Stimulated activated CD4-positive, alpha-beta T cell treated with anti-CD3 and anti-CD28 coated beads, Interleukin-15, amount 100 ng/mL, for 24 hours (primary cell): ENCODE data around the gene EIF3D.

ENCODE experiments used
- DNase-seq: peaks from one replicate; pipeline ENCODE4 v3.0.0-alpha.2; 2020

EIF3D gene, protein sequence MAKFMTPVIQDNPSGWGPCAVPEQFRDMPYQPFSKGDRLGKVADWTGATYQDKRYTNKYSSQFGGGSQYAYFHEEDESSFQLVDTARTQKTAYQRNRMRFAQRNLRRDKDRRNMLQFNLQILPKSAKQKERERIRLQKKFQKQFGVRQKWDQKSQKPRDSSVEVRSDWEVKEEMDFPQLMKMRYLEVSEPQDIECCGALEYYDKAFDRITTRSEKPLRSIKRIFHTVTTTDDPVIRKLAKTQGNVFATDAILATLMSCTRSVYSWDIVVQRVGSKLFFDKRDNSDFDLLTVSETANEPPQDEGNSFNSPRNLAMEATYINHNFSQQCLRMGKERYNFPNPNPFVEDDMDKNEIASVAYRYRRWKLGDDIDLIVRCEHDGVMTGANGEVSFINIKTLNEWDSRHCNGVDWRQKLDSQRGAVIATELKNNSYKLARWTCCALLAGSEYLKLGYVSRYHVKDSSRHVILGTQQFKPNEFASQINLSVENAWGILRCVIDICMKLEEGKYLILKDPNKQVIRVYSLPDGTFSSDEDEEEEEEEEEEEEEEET

DNA sequence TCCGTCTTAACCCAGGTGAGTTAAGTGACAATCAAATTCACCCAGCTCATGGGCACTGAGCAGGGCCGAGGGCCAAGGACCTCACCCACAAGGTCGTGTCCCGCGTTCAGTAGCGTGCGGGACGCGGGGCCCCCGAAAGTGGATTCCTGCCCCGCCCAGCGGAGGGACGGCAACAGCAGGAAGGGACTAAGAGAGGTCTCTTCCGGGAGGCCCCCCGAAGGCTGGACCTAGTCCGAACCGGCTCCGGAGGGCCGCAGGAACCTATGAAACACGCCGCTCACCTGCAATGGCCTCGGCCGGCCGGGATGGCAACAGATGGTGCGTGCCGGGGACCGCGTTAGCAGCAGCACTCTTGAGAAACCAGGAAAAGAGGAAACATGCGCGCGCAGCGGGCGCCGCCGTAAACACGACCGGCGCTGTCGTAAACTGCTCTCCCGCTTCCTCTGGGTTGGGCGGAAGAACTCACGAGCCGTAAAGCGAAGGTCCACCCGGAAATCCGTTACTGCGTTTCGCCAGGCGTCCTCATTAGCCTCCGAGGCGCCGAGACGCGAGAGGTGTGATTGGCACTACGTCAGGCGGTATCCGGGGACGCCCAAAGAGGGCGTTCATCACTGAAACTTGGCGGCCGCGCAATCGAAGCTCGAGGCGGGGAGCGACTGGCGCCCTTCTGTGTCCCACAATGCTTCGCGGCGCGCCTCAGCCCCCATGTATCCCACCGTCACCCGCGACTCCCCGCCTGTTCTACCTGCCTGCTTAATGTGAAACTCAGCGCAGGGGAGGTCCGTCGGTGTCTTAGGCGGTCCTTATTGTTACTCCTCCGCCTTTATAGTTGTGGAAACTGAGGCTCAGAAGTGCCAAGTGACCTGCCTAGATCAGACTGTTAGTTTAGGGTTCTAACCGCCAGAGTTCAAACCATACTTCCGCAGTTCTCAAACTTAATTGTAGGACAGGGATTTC, at the start of gene EIF3D:
TSS of gene EIF3D (minus strand) at position 372 of the 957 bp plus-strand sequence. CDS start 3,045 bp downstream, outside the sequence.
- peak; percentile 98 for DNase-seq

DNA sequence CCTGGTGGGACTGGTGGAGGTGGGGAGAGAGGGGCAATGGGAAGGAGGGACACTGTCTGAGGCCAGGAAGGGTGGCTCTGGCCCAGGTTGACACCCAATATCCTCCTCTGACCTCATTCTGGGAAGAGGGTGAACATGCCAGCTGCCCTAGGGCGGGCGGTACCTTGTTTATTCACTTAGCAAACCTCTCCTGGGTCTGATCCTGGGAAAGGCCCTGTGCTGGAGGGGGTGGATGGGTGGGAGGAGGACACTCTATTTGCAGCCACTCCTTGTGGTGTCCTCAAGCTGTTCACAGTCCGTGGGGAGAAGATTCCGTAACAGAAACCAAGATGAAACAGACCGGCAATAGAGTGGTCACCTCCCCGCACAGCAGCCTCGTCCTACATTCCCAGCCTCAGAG, 49.7 kb upstream of the EIF3D start:
- DNase-seq = no peak

DNA sequence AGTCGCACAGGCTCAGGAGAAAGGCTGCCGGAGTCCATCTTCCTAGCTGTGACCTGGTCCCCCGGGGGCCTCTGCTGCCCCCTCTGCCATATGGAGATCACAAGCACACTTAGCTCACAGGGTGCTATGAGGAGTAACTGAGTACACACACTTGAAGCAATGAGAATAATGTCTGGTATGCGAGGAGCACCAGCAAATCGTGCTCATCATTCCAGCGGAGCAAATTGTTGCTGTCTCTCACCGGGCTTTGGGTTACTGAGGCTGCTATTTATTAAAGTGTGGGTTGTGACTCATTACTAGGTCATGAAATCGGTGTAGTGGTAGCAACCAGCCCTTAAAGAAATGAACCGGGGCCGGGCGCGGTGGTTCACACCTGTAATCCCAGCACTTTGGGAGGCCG, 48.1 kb upstream of the EIF3D start:
- no peak for DNase-seq

DNA sequence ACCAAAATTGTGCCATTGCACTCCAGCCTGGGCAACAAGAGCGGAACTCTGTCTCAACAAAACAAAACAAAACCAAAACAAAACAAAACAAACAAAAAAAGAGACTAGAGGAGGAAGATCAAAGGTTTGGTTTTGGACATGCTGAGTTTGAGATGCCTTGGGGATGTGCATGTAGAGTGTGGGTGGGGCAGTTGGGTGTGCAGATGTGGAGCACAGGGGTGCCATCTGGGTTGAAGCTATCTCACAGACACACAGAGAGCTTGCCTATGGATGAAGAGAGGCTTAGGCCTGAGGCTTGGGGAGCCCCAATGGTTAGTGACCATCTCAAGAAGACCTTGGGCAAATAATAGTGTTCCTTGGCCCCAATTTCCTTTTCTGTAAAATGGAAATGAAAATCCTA, 45.8 kb upstream of the EIF3D start:
- DNase-seq = no peak

DNA sequence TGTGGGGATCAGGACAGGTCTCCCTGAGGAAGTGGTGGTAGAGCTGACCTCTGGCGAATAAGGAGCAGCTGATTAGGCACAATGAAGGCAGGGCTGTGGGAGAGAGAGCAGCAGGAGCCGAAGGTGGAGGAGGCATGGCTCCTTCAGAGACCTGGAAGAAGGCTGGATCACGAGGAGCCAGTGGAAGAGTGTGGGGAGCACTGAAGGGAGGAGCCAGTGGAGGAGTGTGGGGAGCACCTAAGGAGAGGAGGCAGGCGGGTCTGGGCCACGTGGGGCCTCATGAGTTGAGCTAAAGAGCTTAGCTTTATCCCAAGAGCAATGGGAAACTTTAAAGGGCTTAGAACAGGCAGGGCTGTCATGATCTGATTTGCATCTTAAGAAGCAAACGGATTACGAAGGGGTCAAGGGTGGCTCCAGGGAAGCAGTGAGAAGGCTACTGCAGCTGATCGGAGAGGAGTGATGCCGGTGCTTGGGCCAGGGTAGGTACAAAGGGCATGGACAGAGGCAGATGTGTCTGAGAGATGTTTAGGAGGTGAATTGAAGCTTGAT, 44.9 kb upstream of the EIF3D start:
- DNase-seq = no peak

DNA sequence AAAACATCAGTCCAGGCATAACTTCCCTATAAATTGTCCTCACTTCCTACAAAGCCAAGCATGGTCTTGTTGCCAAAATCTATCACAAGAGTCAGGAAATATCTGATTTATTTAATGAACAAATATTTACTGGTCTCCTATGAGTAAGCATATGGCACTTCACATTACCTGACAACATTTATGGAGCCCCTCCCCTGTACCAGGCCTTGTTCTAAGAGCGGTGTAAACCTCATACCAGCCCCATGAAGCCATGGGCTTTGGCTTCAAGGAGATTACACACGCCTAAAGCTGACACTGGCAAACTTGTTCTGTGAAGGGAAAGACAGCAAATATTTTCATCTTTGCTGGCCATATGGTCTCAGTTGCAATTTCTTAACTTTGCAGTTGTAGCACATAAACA, 43.0 kb upstream of the EIF3D start:
- no peak for DNase-seq

DNA sequence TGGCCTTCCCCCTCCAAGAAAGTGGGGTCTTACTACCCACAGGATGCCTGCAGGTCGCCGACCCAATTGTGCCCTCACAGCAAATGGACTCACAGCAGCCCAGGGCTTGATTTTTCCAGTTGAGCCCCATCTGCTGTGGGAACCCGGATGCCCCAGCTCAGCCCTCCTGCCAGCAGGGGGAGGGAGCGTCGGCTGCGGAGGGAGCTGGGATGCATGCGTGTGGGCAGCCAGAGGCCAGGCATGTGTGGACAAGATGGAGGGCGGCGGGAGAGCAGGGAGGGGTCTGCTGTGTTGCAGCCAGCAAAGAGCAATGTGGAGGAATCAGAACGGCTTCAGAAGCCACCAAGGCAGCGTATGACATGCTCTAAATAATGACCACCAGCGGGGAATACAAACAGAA, 41.0 kb upstream of the EIF3D start:
- no peak for DNase-seq

DNA sequence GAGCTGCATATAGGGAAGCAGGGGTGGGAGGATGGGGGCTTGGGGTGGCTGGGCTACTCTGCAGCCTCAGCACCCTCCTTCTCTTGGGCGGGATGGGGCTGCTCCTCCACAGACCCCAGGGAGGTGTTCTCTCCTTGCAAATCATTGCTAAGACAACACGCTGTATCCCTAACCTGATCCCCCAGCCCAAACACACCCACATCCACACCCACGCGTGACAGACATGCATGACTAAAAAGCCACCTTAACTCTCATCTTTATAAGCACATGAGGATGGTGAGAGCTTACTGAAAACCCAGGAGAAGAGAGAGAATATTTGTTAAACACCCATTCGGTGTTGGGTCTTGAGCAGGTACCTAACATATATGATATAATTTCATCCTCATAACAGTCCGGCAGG, 39.9 kb upstream of the EIF3D start:
- DNase-seq = no peak

DNA sequence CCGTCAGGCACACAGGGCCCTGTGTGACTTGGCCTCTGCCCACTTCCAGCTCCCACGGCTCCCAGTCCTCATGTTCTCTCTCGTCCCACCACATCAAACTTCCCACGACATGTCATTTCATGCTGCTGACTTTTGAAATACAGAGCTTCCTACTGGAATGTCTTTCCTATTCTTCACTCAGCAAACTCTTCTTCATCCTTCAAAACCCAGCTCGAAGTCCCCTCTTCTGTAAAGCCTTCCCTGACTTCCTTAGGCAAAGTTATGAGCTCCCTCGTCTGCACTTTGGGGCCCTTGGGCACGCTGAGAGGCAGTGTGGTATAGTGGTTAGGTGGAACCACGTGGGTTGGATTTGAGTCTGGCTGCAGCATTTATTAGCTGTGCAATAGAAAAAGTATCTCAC, 37.8 kb upstream of the EIF3D start:
- DNase-seq = no peak

DNA sequence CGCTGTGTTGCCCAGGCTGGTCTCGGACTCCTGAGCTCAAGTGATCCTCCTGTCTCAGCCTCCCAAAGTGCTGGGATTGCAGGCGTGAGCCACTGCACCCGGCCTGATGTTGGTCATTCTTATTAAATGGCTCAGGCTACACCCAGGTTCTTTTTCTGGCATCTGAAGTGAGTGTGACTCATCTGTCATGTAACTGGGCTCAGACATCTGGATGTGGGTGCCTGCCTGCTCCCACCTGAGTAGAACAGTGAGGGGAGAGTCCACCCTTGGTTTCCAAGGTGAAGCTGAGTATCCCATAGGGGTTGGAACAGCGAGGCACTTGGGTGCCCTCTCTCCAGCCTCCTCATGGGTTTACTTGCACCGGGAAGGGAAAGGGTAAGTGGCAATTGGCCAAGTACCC, 36.7 kb upstream of the EIF3D start:
- no peak for DNase-seq

DNA sequence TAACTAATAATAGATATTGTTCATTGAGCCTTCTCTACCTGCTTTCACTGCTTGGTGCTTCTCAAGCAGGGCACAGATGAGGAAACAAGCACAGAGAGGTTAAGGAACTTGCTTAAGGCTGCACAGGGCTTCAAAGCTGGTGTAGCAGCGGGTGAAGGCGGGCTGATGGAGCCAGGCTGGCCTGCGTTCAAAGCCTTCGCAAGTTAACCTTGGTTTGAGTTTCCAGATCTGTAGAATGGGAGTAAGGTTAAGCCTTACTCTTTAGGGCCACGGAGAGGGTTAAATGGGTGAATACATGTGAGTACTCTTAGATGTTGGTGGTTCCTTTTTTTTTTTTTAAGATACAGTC, 36.2 kb upstream of the EIF3D start:
- DNase-seq = no peak

DNA sequence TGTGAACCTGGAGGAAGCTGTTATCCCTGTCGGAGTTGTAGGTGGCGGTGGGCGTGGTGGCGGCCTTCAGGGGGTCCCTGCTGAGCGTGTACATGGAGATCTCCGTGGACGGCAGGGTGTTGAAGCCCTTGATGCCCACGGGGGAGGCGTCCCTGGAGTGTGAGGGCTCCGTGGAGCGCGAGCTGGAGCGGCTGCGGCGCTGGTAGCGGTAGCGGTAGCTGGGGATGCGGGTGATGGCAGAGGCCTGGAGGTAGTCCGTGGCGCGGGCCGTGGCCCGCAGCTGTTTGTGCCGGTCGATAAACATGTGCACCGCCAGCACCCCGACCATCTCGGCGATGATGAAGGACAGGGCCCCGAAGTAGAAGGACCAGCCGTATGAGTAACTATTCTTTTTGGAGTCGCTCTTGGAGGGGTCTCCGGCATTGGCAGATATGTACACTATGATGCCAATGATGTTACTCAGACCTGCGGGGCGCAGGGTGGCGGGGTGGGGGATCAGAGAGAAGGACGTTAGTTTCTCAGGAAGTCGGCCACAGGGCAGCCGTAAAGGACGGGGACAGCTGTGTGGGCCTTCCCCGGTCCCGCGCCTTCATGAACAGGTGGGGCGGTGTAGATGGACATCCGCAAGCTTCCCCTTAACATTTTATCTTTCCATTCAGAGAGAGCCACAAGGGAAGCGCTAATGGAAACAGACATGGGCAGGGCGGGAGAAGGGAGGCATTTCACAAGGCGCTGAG, 35.6 kb upstream of the EIF3D start:
- DNase-seq = no peak

DNA sequence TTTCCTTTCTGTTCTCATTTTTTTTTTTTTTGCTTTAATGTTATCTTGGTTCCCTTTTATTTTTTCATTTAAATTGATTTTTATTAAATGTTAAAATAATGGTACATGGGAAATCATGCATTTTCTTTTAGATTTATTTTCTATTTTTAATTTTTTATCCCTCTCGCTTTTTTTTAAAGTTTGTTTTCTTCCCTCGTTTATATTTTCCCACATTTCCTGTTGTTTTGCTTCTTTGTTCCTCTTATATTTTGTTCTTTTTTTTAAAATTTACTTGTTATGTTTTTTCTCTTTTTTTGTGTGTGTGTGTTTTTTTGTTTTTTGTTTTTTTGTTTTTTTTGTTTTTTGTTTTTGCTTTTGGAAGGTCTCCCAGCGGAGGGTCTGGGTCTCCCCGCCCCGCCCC, 34.9 kb upstream of the EIF3D start:
- no peak for DNase-seq

DNA sequence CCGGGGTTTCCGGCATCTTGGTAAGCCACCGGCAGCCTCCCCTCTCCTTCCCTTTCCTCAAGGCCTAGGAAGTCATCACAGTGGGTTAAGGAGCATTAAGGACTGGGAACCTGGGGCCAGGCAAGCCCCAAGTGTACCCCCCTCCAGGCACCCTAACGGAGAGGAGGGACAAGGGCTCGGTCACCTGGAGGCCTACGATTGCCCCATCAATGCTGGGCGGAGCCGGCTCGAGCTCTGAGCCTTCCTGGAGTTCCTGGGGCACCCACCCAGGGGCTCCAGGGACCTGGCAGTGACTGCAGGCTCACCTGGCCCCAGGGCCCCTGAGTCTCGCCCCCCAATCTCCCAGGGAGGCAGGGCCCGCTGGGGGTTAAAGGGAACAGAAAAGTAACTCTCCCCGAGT, 34.5 kb upstream of the EIF3D start:
- DNase-seq = no peak

DNA sequence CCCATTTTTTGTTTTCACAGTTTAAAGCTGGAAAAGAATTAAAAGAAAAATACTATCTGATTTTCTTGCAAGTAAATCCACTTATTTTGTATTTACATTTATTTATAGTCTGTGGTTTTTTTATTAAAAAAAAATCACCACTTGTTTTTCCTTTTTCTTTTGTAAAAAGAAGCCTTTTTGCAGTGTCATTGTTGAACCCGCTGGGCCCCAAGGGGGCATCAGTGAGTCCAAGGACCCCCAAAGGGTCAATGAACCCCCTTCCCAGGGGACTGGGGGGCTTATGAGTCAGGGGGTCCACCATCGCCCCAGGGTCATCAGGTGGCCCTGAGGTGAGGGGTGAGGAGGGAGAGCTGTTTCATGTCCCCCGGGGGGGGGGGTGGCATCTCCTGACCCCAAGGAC, 34.0 kb upstream of the EIF3D start:
- DNase-seq = no peak

DNA sequence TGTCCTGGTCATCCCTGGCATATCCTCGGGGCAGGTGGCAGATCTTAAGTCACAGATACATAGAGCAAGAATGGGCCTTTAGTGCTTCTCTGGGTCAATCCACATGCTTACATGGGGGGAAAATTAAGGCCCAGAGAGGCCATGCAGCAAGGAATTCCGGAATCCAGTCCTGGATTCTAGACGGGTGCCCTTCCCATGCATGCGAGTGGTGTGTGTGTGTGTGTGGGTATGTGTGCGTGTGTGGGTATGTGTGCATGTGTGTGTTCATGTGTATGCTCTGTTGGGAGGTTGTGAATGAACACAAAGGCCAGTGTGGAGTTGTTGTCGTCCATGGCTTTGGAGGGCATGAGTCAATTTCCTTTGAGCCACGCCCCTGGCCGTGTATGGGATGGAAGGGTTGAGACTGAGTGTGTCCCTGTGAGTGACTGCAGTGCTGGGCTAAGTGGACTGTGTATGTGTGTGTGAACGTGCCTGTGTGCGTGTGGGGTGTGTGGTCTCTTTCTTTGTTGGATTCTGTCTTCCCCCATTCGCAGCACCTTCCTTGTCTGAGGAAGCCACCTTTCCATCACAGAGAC, 33.4 kb upstream of the EIF3D start:
- no peak for DNase-seq

DNA sequence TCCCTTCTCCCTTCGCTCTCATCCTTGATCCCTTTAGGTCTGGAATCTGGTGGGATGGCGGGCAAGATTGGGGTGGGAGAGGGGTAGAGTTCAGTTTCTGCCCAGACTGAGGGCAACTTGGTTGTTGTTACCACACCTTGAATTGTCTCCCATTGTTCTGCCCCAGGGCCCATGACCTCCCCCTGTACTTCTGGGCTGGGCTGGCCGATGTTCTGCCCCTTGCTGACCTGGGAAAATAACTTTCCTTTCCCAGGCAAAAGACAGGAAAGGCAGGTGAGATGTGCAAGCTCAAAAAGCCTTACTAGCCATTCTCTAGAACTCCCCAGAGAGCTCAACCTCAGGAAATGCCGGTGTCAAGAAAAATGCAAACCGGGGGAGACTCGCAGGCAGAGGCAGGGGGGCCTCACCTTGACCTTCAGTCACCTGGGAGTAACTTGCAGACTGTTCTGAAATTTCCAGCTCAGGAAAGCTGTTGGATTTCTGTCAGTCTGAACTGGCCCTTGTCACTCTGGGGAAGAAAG, 32.4 kb upstream of the EIF3D start:
- no peak for DNase-seq

DNA sequence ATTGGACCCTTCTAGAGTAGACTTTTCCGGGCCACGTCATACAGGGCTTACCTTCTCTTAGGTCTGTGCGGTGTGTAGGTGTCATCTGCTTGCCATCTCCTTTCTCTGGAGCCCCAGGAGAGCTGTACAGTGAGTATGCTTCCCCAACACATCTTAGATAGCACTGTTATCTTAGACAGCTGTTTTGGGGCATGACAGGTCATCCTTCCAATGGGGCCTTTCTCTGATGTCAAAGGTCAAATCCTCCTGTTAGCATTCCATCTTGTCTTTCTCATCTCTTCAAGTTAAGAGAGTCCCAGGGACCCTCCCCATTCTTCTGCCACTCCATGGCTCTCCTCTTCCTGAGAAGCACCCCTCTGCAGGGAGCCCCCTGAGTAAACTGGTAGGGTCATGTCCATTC, 31.0 kb upstream of the EIF3D start:
- DNase-seq = no peak

DNA sequence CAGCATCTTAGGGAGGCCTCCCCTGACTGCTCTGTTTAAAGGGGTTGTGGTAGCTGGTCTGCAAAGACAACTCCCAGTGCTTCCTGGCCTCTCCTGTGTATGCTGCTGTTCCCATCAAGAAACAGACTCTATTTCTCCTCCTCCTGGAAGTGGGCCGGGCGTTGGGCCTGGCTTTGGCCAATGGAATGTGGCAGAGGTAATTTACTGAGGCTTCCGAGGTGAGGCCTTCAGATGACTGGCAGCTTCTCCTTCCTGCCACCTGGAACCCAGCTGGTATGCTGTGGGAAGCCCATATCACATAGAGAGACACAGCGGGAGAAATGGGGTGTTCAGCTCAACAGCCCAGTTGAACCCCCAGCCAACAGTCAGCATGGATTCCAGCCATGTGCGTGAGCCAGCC, 25.1 kb upstream of the EIF3D start:
- DNase-seq = no peak

DNA sequence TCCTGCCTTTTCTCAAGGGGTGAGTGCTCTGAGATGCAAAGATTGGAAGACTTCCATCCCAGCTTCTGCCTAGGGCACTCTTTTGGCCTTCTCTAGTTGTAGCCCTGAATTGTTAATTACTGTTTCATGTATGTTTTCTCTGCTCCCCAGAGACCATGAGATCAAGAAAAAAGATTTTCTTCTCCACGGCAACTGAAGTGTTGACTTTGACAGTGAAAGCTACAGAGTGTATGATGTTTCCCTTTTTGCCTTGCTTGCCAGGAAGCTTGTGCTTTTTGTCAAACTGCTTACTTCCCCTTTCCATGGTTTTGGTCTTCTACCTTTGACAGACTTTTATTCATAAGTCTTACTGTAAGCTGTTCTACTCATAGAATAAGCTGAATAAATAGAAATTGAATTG, 23.3 kb upstream of the EIF3D start:
- no peak for DNase-seq

DNA sequence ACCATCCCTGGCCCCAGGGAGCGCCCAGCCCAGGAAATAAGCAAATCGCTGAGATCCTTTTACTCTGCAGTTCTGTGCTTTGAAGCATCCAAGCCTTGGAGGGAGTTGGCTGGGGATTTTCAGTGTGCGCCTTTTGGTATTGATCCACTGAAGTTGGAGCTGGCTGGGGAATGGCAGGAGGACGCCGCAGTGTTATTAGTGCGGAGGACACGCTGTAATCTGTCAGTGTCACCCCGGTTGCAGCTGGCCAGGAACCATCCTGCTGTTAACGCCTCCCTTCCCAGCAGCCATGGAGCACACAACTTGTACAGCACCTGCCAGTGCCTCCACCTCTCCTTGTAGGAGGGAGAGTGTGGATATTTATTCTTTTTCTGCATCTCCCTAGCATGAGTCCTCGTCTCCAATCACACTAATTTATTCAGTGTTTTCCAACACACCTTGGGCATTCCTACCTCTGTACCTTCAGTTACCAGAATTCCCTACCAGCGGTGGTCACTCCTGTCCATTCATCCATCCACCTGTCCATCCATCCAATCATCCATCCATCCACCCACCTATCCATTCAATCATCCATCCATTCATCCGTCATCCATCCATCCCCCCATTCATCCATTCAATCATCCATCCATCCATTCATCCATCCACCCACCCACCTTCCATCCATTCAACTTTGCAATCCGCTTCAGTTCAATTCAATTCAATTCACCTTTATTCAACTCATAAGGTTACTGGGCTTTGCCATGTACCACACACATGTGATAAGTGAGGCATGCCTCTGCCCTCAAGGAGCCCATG, 21.9 kb upstream of the EIF3D start:
- DNase-seq = no peak
